GM18499 (cell line): ENCODE measurements around the gene CIAO3.

ENCODE experiments used
- ATAC-seq: cut with Tn5 transposase; IDR thresholded peaks from one replicate; pipeline ENCODE4 v1.9.1; 2021; ENCODE audit warnings: moderate number of reproducible peaks; ENCODE audit not compliant: insufficient read depth, unreplicated experiment

Gene CIAO3

DNA sequence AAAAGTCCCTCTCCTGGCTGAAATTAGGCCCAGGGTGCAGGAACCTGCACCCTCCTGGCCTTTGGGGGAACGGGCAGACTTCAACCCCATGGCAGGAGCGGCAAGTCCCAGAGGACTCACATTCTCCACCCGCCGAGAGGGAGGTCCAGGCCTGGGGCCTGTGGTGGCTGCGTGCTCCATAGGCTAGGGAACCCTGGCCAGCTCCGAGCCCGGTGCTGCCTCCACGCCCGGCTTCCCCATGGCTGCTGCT is 14.7 kb downstream of the CIAO3 start:
- ATAC-seq, result no peak

DNA sequence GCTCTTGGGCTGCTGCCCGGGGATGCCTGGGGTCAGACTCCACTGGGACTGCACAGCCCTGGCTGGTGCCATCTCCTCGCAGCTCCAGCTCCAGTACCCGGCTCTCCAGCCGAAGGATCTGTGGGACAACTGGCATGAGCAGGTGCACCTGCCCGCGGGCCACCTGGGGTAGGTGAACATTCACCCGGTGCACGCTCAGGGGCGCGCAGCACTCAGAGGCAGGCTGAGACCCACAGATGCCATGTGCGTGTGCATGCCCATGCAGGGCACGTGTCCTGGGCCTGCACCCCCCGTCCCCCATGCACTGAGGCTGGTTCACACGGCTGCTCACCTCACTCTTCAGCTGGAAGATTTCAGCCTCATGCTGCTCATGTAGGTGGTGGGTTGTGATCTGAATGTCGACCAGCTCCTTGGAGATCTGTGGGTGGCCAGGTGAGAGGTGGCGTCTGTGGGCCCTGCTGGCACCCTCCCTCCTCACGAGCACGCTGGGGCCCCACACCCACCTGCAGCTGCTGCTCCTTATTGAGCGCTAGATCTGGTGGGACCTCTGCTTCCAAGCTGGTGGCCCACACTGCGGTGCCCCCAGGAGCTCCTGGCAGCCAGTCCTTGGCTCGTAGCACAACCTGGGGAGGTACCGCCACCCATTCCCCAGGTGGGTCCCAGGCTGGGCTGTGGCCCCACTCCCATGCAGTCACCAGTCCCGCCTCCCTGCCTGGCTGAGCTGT is 15.2 kb downstream of the CIAO3 start:
- ATAC-seq, result no peak

DNA sequence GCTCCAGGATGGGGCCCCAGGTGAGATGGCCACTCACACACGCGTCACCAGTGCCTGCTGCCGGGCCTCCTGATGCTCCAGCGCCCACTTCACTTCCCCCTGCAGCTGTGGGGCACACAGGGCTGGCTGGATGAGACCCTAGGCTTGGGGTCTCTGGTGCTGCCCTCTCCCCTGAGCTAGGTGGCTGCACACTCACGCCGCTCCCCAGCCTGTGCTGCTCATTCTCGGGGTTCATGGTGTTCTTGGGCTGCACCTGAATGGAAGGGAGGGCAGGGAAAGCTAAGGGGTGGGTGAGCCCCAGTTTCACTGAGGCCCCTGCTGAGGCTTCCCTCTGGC is 15.8 kb downstream of the CIAO3 start:
- ATAC-seq, result no peak

DNA sequence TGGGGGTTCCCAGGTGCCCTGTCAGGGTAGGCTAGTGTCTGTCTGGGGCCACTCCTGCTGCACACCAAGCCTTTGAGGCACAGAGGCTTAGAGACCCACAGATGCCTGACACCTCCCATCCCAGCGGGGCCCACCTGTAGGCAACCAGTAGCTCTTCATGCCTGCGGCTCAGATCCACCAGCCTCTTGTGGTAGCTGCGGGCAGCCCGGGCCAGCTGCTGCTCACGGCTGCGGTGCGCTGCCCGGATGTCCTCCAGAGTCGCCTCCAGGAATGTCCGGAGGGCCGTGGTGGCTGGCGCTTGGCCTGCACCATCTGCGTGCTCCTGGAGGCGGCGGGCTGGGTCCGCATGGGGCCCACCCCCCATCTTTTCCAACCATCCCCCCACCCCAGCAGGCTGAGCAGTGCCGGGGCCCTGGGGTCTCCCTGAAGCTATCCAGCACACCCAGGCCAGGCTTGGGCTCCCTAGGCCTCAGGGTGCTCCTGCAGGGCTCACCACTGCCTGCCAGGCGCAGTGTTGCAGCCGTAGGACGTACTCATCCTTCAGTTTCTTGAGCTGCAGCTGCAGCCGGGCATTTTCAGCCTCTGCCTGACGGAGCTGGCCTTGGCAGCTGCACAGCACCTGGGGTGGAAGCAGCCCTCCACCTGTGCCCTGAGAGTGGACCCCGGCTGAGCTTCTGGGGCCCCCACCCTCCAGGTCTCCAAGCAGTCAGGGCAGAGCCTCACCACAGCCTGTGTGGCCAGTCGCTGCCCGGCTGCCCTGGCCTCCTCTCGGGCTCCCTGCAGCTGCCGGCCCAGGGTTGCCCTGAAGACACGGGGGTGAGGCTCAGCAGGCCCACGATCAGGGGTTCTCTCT is 16.4 kb downstream of the CIAO3 start:
- no peak for ATAC-seq

DNA sequence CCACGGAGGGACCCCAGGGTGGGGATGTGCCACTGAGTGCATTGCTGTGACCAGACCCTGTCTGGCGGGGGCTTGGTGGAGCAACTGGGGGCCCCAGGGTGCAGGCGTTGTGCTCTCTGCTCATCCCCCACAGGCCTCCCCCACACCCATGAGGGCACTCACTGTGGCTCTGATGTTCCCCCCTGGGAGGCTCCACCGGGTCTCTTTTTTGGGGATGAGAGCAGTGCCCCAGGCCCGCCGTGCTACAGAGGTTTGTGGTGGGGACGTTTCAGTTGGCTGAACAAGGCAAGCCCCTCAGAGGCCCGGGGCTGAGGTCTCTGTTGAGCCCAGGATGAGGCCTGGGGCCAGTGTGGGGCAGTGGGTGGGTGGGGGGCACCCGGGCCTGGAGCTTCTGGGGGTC is 17.1 kb downstream of the CIAO3 start:
- ATAC-seq, result no peak

DNA sequence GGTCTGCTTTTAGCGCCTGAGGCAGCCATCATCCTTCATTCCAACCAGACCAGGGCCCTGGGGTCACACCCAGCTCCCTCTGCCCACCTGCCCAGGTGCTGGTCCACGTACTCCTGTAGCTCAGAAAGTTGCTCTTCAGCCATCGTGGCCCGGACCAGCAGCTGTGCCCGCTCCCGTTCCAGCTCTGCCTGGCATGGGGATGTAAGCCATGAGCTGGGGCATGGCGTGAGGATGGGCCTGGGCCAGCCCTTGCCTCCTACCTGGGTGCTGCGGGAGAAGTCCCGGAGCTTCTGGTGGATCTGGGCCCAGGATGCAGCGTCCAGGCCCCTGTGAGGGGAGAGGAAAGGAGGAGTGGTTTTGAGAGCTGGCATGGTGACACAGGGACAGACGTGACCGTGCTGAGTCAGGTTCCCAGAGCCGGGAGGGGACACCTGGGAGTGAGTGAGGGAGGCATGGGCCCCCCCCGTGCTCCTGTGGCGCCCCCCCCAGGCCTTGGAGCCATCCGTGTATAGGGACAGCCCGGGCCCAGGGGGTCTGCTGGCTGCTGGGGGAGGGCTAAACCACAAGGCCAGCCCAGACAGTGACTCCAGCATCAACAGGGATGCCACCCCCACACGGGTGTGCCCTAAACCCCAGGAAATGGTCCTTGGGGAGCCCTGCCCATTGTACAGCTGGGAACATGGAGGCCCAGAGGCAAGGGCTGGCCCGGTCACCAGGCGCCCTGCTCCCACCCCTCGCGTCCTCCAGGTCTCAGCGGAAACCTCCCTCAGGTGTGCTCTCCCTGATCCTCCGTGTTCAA is 17.8 kb downstream of the CIAO3 start:
- no peak for ATAC-seq

DNA sequence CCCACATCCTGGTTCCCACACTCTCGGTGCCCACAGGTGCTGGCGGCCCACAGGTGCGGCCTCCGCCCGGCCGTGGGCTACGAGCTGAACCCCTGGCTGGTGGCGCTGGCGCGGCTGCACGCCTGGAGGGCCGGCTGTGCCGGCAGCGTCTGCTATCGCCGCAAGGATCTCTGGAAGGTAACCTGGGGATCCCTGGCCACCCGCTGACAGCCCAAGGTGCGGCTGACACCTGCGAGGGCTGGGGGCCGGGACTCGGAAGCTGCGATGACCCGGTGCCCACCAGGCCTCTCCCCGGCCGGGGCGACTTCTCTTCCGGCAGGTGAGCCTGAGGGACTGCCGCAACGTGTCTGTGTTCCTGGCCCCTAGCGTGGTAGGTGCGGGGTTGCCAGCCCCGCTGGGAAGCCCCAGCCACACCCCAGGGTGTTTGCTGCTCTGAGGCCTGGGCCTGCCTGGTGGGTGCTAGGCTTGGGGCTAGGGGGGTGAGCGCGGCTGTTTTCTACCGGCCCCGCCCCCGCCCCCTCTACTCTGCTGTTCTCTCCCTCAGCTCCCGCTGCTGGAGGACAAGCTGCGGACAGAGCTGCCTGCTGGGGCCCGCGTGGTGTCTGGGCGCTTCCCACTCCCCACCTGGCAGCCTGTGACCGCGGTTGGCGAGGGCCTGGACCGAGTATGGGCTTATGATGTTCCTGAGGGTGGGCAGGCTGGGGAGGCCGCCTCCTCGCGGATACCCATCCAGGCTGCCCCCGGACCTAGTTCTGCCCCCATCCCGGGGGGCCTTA is 18.8 kb downstream of the CIAO3 start:
- no peak for ATAC-seq

DNA sequence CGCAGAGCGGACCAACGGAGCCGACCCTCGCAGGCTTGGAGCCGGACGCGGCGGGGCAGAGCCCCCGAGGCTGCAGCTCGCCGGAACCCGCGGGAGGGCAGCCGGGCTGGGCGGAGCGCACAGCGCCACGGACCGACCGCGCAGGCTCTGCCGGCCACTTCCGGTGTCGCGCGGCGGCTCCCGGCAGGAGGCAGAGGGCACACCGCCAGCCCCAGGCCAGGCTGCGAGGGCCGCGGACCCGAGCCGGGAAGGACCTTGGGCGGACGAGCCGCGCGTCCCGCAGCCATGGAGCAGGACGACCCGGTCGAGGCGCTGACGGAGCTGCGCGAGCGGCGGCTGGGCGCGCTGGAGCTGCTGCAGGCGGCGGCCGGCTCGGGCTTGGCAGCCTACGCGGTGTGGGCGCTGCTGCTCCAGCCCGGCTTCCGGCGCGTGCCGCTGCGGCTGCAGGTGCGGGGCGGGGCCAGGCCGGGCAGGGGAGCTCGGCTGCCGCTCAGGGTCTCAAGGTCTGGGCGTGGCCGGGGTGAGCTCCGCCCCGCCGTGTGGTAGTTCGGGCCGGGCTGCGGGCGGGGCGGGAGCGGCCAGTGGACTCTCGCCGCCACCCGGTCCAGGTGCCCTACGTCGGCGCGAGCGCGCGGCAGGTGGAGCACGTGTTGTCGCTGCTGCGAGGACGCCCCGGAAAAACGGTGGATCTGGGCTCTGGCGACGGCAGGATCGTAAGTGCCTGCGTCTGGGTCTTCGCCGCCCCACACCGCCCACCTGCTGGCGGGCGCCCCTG is 19.6 kb downstream of the CIAO3 start, which contains the start of gene ANTKMT:
Gene ANTKMT, plus strand, starts transcription at position 157 of the 775 bp plus-strand sequence. Its CDS starts 129 bp downstream, at position 286.
- ATAC-seq, result no peak

DNA sequence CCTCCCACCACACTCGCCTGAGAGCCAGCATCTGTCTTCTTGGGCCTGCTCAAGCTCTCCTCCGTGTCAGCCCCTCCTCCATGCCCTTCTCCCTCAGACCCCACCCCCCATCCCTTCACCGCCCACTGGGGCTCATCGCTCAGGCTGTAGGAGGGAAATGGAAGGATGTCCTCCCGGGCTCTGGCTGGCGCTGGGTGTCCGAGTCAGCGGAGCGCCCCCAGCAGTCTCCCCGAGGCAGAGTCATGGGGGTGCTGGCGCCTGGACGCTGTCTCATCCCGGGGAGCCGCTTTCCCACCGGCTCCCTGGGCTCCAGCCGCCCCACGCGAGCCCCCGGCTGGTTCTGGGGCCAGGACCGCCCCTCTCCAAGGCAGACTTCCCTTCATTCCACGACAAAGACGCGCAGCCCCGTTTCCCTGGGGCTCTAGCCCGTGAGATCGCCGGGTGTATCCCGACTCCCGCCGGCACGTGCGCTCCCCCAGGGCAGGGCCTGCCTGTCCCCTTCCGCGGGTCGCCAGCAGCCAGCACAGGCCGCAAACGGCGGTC is 20.3 kb downstream of the CIAO3 start:
- no peak for ATAC-seq

DNA sequence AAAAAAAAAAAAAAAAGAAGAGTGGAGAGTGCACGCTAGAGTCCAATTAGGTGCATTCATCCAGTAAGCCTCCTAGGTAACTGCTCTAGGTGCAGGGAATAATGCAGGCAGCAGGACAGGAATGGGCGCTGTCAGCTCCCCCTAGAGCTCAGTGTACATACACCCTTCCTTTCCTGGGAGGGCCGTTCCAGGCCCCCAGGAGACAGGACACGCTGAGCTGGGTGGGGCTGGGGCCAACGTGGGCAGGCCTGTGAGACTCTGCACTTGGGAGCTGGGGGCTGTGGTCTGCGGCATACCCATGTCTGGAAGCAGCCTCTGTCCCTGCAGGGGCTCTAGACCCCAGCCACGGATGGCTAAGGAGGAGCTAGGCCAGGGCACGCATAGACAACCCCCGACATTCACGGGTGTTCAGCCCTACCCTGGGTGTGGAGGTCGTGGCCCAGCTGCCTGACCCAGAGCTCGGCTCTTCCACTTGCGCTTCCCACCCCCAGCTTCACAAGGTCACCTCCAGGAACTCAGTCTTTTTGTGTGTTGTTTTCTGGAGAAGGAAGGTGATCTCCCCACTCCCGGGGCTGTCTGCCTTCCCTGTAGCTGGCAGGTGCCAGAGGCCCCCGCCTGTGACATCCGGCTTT is 20.9 kb downstream of the CIAO3 start:
- no peak for ATAC-seq

DNA sequence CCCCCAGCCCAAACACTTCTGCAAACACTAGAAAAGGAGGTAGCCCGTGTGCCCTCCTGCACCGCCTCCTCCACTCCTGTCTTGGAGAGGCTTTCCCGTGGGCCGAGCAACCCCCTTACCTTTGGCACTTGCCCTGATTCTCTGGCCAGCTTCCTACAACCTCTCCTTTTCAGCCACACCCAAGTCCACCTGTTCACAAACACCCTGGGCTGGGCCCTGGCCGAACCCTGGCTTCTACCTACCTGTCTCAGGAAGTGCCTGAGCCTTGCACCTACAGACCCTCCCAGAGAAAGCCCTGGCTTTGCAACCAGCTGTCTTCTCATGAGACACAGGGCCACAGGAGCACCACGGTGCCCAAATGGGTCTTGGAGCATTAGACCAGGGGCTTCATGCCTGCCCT is 21.9 kb downstream of the CIAO3 start:
- no peak for ATAC-seq

DNA sequence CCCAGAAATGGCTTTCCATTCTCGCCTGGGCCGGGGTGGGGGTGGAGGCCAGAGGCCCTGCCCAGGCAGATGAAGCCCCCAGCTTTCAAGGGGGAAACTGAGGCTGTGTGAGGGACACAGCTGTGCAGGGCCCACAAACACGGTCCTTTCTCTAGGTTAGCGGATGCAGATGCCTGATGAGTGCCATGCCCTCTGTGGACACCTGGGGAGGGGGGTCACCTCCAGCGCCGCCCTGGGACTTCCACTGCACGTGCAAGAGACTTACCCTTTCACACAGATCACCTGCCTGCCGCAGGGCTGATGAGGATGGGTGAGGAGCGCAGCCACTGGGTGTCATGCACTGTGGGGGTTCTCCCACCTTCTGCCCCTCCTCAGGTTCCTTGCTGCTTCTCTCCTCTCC is 22.4 kb downstream of the CIAO3 start:
- no peak for ATAC-seq

DNA sequence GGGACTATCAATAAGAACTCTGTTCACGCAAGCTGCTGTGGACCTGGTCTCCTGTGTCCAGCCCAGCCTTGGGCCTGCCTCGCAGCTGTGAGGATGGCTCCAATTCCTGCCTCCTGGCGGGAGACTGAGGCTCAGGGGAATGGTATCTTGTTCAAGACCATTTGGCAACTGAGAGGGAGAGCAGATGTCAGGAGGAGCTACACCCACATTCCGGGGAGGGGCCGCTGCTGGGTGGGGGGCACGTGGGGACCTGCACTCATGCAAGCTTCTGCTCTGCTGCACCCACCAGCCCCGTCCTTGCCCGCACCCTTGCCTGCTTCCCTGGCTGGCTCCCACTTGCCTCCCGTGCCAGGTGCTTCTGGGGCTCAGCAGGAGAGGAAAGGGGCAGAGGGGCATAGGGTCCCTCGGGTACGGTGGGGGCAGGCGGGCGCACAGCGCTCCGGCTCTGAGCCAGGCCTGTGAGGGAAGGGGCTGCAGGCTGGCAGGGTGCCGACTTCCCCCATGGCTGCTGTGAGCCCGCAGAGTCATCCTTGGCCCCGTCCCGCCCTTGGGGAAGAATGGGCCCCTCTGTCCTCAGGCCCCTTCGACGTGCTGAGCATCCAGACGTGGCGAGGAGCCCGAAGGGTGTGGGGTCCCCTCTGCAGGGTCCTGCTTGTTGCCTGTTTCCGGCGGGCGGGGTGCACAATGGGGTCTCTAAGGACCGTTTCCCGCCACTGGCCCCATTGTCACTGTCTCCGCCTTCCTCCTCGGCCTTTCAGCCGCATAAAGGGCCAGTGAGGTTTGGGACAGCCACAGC is 23.1 kb downstream of the CIAO3 start:
- ATAC-seq, result no peak

DNA sequence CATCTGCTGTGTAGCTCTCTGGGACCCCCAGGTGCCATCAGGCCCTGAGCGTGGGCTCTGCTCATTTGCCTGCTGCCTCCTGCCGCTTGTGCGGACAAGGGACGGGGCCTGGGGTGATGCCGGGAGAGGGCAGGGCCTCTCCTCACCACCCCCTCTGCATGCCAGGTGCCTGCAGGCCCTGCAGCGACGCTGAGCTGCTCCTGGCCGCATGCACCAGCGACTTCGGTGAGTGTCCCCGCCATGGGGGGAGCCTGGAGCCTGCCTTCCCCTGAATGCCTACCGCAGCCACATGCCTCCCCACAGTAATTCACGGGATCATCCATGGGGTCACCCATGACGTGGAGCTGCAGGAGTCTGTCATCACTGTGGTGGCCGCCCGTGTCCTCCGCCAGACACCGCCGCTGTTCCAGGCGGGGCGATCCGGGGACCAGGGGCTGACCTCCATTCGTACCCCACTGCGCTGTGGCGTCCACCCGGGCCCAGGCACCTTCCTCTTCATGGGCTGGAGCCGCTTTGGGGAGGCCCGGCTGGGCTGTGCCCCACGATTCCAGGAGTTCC is 23.9 kb downstream of the CIAO3 start:
- no peak for ATAC-seq

DNA sequence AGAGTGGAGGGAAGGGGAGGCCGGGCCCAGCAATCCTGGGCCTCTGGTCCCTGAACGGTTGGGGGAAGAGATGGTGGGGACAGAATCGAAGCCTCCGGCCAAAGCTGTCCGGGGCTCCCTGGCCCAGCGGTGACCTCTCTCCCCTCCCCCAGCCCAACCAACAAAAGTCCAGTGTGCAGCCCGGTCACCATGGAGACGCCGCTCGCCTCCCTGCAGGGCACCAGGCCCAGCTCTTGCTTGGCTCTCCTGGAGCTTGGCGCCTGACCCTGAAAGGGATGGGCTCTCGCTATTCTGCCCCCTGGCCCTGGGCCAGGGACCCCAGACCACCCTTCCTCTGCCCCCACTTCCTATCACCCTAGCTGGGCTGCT is 24.6 kb downstream of the CIAO3 start:
- no peak for ATAC-seq

DNA sequence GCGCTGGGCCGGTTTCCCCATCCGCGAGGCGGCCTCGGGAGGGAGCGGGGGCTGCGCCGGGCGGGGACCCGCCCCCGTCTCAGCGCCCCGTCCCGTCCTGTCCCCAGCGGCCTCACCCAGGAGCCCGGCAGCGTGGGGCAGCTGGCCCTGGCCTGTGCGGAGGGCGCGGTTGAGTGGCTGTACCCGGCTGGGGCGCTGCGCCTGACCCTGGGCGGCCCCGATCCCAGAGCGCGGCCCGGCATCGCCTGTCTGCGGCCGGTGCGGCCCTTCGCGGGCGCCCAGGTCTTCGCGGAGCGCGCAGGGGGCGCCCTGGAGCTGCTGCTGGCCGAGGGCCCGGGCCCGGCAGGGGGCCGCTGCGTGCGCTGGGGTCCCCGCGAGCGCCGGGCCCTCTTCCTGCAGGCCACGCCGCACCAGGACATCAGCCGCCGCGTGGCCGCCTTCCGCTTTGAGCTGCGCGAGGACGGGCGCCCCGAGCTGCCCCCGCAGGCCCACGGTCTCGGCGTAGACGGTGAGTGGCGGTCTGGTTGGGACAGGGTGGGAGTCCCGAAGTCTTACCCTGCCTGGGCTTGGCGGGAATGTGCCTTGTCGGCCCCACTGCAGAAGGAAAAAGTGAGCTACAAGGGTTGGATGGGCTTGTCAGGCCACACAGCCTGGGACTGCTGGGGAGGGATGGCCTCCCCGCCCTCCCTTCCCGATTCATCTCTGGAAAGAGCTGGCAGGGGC is 25.2 kb downstream of the CIAO3 start:
- no peak for ATAC-seq
